Stimulated activated CD8-positive, alpha-beta memory T cell treated with anti-CD3 and anti-CD28 coated beads, Interleukin-4, amount 100 ng/mL, for 1 hour (primary cell): ENCODE data around the gene SLC2A1.
"Not testable (repeated sequence)": the region's sequence is repeated elsewhere in the genome, so short reads cannot be mapped to it uniquely, and the experiment has no call there.

Source experiments
- DNase-seq, 2 donors: peaks; one replicate each; pipeline ENCODE4 v3.0.0-alpha.2; 2020; ENCODE audit warnings: low read depth in 2 of 2, low spot score in 1 of 2

SLC2A1 gene

GRCh38 chr1:42908046-42908445 lies 50.6 kb downstream of the SLC2A1 start:
- no peak for DNase-seq

GRCh38 chr1:42904434-42904833 lies 54.2 kb downstream of the SLC2A1 start:
- DNase-seq, result no peak

GRCh38 chr1:42899960-42900359 lies 58.7 kb downstream of the SLC2A1 start:
- DNase-seq, result not testable (repeated sequence)

GRCh38 chr1:42891465-42892138 lies 67.1 kb downstream of the SLC2A1 start:
- DNase-seq, result no peak

- no peak for DNase-seq
Measured at GRCh38 chr1:42889264-42889663, 69.4 kb downstream of the SLC2A1 start.

- no peak for DNase-seq
Measured at GRCh38 chr1:42888013-42888633, 70.5 kb downstream of the SLC2A1 start.

- no peak for DNase-seq
Measured at GRCh38 chr1:42887366-42887765, 71.3 kb downstream of the SLC2A1 start.

GRCh38 chr1:42886800-42887199 lies 71.9 kb downstream of the SLC2A1 start:
- DNase-seq, result no peak

- DNase-seq, result no peak
Measured at GRCh38 chr1:42886046-42886739, 72.5 kb downstream of the SLC2A1 start.

- DNase-seq, result no peak
Measured at GRCh38 chr1:42880384-42880783, 78.3 kb downstream of the SLC2A1 start.

- DNase-seq, result no peak
Measured at GRCh38 chr1:42877380-42877779, 81.3 kb downstream of the SLC2A1 start.

- no peak for DNase-seq
Measured at GRCh38 chr1:42876009-42876408, 82.7 kb downstream of the SLC2A1 start.
